T-helper 2 cell (primary cell): Measurements from ENCODE around the gene STOML1.
"Not testable (repeated sequence)": the region's sequence is repeated elsewhere in the genome, so short reads cannot be mapped to it uniquely, and the experiment has no call there.

ENCODE experiments used
- DNase-seq, 5 experiments: peaks; one replicate each; pipeline versions ENCODE4 v3.0.0 to v3.0.0-alpha.2; 2012 to 2022

The STOML1 gene

DNA sequence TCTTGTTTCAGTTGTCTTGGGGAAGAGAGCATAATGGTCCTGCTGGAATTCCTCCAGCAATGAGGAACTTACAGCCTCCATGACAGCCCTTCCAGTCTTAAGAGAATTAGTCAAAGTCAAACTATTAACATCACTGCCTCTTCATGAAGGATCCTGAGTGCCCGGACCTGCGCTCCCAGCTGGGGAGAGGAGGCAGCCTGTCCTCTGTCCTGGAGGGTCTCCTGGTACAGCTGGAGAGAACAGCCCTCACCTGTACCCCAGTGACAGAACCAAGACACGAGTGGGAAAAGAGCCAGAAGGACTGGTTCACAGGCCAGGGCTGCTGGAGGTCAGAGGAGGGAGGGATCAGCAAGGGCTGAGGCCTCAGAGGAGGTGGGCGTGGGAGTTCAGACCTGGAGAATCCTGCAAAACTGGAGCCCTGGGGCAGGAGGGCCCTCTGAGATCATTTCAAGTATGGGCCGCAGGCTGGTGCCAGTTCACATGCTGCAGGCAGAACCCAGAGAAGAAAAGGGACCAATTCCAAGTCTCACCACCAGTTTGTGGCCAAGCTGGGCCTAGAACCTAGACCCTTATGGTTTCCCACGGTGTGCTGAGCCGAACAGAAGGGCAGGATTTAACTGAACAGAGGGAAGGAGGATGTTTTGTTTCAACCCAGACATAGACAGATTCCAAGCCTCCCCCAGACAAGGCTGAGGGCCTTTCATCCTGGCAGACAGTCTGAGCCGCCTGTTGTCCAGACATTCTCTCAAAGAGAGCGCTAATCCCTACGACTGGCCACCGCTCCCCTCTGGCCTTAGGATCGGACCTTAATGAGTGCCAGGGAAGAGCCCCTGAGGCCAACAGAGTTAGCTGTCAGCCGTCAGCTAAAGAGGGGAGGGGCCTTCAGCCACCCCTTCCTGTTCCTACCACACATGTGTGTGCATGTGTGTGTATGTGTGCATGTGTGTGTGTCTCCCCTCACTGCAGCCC is 47.6 kb downstream of the STOML1 start:
- DNase-seq, result no peak

DNA sequence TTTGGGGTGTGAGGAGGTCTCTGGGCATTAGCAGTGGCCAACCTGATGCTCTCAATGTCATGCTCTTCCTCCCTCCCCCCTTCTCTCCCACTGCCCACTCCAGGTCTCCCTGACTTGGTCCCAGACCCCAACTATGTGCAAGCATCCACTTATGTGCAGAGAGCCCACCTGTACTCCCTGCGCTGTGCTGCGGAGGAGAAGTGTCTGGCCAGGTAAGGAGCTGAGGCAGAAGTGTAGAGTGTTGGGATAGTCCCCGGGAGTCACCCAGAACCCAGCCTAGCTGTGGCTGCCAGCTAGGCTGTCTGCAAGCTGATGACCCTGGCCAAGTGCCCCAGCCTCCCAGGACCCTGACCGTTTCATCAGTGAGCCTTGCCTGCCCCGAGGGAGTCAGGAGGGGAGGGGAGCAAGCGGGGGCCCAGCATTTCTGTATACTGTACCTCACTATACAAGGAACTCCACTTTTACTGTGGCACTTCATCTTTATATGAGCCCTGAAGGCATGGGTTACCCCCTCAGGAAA is 49.3 kb downstream of the STOML1 start:
- no peak for DNase-seq

DNA sequence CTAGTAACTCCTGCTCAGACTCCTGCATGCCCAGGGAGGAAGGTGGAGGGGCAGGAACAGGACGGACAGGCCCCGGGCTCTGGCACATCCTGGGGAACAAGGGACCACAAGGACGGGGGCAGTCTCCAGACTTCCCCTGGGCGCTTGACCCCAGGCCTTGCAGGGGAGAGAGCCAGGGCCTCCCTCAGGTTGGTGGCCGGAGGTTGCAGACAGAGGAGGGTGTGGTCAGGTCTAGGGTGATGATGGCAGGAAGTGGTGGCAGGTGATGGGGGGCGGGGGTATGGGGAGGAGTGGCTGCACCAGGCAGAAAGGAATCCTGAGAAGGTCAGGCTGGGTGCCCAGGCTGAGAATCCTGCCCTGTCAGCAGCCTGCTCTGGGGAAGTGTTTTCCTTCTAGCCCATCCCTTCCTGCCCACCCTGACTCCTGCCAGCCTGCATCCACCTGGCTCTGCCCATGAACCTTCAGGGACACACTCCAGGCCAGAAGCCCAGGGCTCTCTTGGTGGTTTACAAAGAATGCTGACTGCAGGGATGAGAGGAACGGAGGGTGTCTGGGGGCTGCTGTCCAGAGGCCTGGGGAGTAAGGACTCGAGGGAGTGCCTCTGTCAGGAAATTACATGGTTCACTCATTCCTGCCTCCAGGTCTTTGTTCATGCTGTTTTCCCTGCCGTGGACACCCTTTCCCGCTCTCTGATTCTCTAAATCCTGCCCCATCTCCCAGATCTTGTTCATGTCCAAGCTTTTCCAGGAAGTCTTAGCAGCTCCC is 50.0 kb downstream of the STOML1 start:
- DNase-seq, result peak in 1 of 5 experiments; percentile 42

DNA sequence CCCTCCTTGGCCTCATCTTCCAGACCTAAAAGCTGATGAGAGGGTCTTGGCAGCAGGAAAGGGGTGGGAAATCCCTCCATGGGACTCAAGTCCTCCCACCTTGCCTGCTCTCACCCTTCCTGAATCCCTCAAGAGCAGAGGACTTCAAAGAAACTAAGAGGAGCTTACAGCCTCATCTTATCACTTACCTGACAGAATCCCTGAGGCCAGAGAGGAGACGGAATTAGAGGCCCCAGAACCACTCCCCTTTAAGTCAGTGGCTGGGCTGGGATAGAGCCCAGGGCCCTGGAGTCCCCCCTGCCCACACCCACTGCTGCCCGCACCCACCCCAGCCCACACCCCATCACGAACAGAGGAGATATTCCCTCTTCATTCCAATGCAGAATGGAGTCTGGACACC is 50.6 kb downstream of the STOML1 start:
- DNase-seq, result no peak

DNA sequence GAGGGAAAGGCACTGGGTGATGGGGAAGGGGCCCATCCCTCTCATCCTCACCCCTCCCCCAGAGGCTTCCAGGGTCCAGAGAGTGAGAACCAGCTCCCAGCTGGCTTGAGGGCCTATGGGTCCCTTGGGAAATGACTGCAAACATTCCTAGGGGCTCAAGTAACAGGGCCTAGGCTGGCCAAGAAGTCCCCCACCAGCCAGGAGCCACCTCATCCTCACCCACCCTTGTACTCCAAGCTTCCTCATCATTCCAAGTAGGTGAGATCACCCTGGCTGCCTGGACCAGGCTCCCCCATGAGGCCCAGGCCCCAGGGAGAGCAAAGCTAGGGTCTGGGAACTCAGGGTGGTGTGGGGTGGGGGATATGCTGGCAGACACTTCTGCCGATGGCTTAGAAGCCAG is 51.1 kb downstream of the STOML1 start:
- no peak for DNase-seq

DNA sequence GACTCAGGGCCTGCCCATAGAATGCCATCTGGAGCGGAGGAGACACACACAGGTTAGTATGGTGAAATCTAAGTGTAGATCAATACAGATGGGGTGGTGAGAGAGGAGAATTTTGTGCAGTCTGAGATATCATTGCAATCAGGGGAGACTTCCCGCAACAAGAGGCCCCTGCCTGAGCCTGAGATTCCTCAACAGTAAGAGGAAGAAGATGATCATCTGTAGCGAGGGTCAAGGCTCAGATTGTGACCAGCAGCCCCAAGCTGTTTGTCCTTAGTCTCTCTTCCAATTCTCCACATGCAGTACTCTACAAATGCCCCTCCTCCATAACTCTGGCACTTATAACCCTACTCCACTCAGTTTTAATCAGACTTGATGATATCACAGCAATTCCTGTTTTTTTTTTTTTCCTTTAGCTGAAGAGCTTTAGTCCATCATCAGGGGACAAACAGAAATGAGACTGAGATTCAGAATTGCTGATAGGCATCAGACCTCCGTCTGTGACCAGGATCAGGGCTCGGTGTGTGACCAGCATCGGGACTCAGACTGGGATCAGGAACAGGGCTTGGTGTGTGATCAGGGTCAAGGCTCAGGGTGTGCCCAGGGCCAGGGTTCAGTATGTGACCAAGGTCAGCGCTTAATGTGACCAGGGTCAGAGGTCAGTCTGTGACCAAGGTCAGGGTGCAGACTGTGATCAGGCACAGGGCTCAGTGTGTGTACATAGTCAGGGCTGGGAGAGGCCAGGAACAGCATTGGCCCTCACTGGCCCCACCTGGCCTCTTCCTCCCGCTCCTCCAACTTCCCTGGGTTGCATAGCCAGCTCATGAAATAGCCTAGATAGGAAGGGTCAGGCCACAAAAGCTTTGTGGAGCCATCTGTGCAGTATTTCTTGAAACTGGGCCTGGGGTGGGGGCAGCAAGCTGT is 51.8 kb downstream of the STOML1 start:
- no peak for DNase-seq

DNA sequence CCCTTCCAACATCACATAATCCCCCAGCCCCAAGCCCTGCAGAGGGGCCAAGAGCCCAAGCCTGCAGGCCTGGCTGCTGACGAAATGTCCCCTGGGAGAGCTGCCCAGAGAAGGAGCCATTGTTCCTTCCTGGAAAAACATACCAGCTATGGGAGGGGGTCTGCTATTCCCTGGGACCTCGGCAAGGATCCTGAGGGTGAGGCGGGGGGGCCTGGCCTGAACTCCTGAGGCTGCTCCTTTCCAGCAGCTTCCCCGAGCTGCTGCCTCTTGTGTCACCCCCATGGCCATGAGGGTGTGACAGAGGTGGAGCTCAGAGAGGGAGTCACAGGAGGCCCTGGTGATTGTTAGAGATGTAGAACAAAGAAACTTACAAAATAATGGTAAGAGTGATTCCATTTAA is 53.0 kb downstream of the STOML1 start:
- DNase-seq, result no peak

DNA sequence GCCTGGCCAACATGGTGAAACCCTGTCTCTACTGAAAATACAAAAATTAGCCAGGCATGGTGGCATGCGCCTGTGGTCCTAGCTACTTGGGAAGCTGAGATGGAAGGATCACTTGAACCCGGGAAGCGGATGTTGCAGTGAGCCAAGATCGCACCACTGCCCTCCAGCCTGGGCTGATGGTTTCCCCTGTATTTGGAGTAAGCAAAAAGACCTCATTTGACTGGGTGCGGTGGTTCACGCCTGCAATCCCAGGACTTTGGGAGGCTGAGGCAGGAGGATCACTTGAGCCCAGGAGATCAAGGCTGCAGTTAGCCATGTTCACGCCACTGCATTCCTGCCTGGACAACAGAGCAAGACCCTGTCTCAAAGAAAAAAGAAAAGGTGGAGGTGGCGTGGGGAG is 53.6 kb downstream of the STOML1 start:
- DNase-seq, result not testable (repeated sequence)

DNA sequence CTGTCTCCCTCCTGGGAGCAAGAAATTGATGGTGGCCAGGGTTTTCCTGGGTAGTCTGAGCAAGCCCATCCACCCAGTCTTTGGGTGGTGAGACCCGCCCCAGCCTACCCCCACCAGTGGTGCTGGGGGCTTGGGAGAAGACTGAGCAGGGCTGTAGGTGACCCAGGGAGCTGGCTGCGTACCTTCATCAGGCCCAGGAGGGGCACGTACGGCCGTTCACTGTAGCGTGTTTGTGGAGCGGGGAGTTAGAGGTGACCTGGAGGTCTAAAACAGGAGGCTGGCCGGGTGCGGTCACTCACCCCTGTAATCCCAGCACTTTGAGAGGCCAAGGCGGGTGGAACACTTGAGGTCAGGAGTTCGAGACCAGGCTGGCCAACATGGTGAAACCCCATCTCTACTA is 54.4 kb downstream of the STOML1 start:
- no peak for DNase-seq

DNA sequence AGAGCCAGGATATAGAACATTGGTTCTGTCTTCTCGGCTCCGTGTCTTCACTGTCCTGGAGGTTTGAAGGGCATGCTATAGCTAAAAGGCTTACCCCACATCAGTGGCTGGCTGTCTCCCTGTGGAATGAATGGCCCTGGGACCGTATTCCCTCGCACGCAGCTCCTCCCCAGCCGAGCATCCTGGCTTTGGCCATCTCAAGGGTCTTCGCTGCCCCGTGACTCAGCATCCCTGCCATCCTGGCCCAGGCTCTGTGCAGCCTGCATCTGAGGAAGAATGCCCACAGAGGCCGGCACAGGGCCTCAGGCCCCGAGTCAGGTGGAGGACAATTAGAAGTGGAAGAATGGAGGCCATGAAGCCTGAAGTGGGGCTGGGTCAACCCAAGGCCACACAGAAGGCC is 54.8 kb downstream of the STOML1 start:
- no peak for DNase-seq

DNA sequence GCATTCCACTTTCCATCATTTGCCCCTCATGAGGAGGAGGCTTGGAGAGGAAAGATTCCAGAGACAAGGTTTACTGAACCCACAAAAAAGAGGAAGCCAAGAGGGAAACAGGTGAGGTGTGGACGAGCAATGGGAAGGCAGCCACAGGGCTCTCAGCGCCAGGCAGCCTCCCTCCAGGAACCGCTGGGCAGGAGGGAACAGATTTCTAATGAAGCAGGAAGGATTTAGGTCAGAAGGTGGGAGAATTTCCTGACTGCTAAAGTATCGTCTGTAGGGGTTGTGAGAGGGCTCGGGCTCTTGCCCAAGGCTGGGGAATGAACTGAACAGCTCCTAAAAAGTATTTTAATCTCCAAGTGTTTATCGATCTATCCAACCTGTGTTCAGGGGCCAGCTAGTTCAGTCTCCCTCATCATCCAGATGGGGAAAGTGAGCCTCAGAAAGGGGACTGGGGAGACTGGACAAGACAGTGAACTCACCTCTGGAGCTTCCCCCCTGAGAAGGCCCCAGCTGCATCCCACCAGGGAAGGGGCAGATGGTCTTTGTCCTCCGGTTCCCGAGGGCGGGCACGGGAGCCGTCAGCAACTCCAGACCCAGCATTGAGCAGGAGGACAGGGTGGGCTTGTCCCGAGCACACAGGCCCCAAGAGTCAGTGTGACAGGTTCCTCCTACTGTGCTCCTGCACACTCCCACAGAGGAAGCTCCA is 55.4 kb downstream of the STOML1 start:
- no peak for DNase-seq

DNA sequence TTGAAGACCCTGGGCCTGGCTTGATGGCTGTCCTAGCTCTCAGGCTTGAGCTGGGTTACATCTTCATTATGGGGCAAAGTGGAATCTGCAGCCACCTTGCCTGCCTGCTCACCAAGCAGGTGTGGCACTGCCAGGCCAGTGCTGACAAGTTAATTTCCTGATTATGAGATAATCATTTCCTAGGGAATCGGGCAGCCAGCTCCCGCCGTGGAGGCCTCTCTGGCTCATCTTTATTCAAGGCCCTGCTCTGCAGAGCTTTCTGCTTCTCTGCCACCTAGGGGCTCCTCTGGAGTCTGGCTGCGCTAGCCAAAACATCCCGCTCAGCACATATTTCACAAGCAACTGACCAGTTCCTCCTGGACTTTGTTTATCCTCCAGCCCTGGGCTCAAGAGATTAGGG is 55.9 kb downstream of the STOML1 start:
- DNase-seq, result no peak

DNA sequence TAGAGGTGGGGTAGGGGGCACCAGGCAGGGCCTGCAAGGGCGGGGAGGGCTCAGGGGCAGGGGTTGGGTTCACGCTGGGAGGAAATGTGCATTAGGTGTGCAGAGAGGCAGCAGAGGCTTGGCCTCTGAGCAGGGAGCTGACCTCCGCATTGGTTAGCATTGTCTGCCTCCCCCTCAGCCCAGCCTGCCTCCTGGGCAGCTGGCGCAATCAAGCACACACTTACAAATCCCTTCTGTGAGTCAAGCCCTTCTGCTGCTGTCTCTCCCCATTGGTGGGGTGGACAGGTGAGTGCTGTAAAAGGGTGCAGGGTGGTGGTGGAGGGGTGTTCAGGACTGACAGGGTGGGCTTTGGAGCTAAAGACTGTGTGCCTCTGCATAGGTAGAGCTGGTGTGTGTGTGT is 56.5 kb downstream of the STOML1 start:
- no peak for DNase-seq

DNA sequence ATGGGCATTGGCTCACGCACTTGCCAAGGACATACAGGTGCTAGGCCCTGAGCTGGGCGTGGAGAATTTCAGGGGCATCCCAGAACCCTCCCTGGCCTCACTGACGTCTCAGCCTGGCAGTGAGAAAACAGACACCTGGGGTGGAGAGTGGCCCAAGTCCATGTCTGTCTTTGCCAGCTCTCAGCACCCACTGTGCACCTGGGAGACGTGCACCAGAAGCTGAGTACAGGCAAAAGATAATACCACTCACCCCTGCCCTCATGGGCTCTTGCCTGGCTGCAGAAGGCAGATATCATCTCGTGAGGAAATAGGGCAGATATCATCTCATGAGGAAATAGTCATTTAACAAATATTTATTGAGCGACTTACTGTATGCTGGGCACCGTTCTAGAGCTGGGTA is 57.8 kb downstream of the STOML1 start:
- DNase-seq, result peak in 1 of 5 experiments; percentile 68

DNA sequence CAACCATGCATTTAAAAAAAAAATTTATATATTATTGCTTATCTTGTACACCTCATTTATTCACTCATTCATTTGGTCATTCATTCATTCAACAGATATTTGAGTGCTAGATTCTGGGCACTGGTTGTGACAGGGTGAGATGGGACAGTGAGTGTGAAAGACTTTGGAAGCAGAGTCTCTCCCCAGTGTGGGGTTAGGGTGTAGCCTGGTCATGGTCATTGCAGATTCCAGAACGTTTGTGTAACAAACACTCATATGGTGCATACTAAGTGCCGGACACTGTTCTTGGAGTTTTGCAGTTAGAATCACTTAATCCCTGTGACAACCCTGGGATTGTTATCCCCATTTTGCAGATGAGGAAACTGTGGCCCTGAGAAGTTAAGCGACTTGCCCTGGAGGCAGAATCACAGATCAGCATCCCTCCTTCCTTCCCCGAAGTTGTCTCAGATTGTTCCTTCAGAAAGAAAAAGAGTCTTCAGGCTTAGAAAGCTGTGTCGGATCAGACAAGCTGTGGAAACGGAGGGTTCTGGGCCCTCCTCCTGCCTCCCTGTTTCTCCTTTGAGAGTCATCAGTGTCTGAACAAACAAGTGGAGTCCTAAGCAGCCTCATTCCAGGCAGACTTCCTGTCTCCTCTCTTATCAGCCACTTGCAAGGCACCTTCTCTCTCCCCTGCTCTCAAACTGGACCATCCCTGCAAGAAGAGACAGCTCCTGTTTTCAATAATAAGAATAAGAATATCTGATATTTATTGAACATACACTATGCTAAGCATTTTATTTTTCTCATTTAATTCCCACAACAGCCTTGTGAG is 59.5 kb downstream of the STOML1 start:
- no peak for DNase-seq

DNA sequence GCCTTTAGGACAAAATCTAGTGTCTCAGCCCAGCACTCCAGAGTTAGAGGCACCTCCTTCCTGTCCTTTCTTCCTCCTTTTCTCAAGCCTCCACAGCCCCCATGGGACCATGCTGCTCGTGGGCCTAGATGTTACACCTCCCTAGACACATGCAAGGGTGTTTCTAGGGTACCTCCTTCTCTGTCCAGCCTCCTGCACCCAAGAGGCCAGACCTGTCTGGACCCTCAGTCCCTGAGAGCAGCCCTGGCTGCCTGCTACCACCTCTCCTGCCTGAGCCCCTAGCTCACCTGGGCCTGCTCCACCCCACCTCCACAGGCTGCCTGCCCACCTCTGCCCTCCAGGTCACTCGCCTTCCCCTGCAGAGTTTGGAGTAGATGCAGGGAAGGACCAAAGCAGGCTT is 60.7 kb downstream of the STOML1 start:
- no peak for DNase-seq

DNA sequence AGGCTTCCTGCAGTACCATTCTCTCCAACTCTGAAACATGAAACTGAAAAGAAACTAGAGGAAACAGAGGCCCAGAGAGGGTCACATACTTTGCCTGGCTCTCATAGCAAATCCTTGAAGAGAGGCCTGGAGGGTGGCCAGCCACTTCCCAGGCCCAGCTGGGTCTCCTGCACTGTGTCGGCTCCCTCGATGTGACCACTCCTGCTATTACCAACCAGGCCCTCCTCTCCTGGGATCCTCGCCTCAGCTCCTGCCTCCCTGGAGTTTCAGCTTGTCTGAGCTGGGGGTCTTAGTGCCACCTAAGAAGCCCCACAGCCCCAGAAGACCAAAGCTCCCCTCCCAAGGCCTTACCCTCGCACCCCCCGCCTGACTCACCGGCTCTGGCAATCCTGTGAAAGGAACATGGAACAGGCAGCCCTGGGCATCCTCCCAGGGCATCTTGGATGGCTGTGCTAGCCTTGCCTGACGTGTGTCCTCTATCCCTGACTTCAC is 61.3 kb downstream of the STOML1 start:
- no peak for DNase-seq

DNA sequence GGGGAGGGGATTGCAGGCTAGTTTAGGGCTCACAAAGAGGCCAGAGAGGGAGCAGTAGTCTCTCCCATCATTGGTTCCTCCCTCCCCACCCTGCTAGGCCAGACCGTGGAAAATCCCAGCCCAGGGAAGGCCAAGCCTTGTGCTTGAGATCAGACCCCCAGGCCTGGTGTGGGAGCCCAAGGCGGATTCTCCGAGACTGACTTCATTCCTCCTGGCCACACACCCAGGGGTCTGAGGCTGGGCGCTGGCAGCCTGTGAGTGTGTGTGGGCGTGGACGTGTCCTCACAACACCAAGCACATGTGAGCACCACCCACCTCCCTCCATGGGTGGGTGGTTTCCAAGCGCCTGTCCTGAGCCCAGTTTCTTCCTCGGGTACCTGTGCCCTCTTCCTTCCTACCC is 61.7 kb downstream of the STOML1 start:
- DNase-seq, result no peak

DNA sequence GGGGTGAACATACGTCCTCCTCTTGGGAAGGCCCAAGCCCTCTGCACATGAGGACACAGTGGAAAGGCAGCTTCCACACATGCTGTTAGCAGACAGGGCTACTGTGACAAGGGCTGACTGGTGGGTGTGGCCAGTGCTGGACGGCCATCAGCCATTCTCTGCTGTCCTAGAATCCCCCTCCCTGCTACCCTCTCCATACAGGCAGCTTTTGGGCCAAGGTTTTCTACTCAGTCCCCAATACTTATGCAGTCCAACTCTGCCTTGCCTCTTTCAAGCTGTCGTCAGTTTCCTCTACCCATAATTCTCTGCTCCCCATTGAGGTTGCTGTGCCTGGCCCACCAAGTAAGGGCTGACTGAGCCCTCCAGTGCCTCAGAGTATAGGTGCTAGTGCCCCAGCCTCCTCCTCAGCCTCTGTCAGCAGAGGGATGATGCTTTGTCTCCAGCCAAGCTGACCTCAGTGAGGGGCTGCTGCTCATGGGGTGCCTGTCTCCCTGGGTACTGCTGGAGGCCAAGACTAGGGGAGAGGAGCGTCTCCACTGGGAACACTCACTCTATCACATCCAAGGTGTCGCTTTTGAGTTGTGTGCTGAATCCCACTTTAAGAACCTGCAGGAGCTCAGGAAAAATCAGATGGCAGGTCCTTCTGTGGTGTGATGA is 63.0 kb downstream of the STOML1 start:
- peak in 1 of 5 experiments; percentile 16 for DNase-seq
